BE2C (cell line): ENCODE measurements around the gene C1QL3.

Experiments used
- DNase-seq: peaks from one replicate; pipeline ENCODE4 v3.0.0-alpha.2; 2020
- H3K27me3 ChIP-seq: fragments of 250-450 bp; sonication (Bioruptor Pico); 2 replicates; pipeline ENCODE4 v1.5.1; 2020; ENCODE audit warnings: mild to moderate bottlenecking
- H3K36me3 ChIP-seq: fragments of 250-450 bp; sonication (Bioruptor Pico); 2 replicates; pipeline ENCODE4 v1.5.1; 2020; ENCODE audit warnings: mild to moderate bottlenecking
- H3K4me1 ChIP-seq: fragments of 250-450 bp; sonication (Bioruptor Pico); 2 replicates; pipeline ENCODE4 v1.5.1; 2020
- H3K4me3 ChIP-seq: 2 replicates; pipeline ENCODE4 v1.5.1; 2011; ENCODE audit warnings: low read depth, low read length
- H3K9me3 ChIP-seq: fragments of 250-450 bp; sonication (Bioruptor Pico); 2 replicates; pipeline ENCODE4 v1.5.1; 2020
- CTCF ChIP-seq: IDR thresholded peaks from 2 replicates; pipeline ENCODE4 v1.5.1; 2012; ENCODE audit warnings: mild to moderate bottlenecking, low read depth, low read length

The C1QL3 gene

DNA sequence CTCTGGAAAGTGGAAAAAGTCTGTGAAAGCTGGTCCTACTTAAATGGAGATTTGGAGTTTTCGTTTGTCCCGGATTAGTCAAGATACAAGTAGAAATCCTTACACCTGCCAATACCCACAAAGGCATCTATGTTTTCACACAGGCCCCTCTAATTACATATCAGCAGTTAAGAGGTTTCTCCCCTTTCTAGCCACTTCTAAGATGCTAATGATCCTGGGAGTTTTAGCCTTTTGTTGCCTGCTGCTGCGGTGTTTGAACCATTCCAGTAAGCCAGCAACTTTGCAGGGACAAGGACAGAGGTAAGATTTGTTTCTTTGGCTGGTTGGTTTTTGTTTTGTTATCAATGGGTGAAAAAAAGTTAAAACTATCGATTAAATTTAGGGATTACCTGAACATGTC is 5.8 kb upstream of the C1QL3 start:
- DNase-seq = no peak
- Histone ChIP-seq H3K36me3 (no peaks in the 10 kb centered on the region), H3K27me3 (peaks cover 27% of the 10 kb centered on the region)

DNA sequence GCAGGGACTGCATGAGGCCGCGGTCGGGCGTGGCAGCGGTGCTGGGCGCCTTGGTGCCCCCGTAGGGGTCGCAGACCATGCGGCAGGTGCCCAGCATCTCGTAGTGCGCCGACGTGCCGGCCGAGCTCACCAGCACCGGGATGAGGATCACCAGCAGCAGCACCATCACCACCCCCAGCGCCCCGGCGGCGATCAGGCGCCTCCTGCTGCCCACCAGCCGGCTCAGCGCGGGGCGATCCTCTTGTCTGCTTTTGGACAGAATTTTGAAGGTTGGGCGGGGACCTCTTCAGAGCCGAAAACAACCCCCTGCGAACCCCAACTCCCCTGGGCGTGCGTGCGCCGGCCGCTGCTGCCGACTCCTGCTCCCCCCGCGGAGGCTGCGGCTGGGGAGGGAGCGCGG is 779 bp downstream of the C1QL3 start:
- Histone ChIP-seq H3K36me3 (no peaks in the 10 kb centered on the region), H3K27me3 (peaks cover 48% of the 10 kb centered on the region), H3K9me3 (no peaks in the 10 kb centered on the region), H3K4me1 (no peaks in the 10 kb centered on the region), H3K4me3 (no peak overlapping the region)
- no peak for TF ChIP-seq CTCF
- no peak for DNase-seq

More for the DNA sequence above, 5.8 kb upstream of the C1QL3 start:
- Histone ChIP-seq H3K9me3 (no peaks in the 10 kb centered on the region), H3K4me3 (no peak overlapping the region), H3K4me1 (no peaks in the 10 kb centered on the region)
- TF ChIP-seq CTCF = no peak

DNA sequence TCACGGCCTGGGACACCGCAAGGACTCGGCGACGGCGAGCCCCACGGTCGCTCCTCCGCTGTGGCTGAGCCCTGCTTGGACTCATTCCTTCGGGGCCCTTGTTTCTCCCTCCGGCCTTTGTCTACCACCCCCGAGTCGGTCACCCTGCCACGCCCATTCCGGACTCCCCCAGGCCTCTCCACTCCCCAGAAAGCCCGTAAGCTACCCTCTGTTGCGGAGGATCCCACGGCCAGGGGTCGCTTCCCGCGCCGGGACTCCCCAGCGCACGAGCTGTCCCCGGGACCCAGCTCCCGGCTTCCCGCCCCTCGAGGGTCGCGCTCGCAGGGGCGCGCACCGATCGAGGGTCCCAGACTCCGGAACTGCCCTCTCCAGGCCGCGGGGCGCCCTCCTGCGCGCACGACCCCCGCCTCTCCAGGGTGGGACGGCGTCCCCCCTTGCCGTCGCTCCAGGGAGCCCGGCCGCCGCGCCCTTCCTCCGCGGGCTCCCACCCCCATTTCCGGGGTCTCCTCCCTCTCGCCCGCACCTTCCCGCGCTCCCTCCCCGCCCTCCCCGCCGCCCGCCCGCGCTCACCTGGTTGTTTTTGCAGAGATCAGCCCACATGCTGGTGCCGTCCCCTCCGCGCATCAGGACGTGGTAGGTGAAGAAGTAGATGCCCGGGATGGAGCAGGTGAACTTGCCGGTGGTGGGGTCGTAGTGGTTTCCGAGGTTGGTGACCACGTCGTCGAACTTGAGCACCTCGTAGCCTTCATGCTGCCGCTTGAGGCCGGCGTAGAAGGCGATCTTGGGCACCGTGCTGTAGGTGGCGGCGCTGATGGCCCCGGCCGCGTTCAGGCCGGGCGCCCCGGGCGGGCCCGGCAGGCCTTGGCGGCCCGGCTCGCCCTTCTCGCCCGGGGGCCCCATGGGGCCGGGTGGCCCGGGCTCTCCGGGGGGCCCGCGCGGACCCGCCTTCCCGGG is 1.5 kb downstream of the C1QL3 start:
- no peaks in the 10 kb centered on the region for H3K4me1 ChIP-seq
- no peaks in the 10 kb centered on the region for H3K36me3 ChIP-seq
- H3K27me3 ChIP-seq = peaks cover 48% of the 10 kb centered on the region
- no peaks in the 10 kb centered on the region for H3K9me3 ChIP-seq
- DNase-seq = no peak
- no peak overlapping the region for H3K4me3 ChIP-seq
- TF ChIP-seq CTCF = no peak

DNA sequence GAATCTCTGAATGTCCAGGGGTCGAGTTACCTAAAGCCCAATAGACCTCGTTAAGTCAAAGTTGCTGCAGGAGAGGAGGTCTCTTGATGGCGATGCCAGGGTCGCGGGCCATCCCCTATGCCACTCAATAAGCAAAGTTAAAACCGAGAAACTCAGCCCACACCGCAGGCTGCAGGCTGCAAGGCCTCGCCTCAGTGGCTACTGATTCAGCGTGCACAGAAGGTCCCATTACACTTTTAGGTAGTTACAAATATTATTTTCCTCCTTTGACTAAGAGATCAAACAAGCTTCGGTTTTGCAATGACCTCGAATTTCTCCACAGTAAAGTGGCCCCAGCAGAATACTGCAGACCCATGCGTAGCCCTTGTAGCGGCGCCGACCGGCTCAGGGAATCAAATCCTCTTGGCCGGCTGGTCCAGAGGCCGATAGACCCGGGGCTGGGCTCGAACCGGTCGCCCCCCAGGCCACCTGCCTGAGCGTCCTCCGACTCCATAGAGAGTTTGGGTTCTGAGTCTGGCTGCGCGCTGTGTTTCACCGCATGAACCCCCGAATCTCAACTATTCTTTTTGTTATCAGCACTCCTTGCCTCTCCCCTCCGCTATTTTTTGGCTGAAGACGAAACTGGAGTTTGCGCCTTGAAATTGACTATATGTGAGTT is 2.3 kb downstream of the C1QL3 start:
- Histone ChIP-seq H3K36me3 (no peaks in the 10 kb centered on the region), H3K4me3 (no peak overlapping the region), H3K27me3 (peaks cover 45% of the 10 kb centered on the region), H3K4me1 (no peaks in the 10 kb centered on the region), H3K9me3 (no peaks in the 10 kb centered on the region)
- TF ChIP-seq CTCF = no peak
- DNase-seq = no peak

- DNase-seq = no peak
- 0 out of 2 replicates have a peak, but pooled peaks have one; percentile 14 for TF ChIP-seq CTCF
- Histone ChIP-seq H3K36me3 (no peaks in the 10 kb centered on the region), H3K4me3 (no peak overlapping the region), H3K27me3 (peaks cover 40% of the 10 kb centered on the region), H3K4me1 (no peaks in the 10 kb centered on the region), H3K9me3 (no peaks in the 10 kb centered on the region)
These were observed 2.9 kb downstream of the C1QL3 start for GRCh38 chr10:16518822-16519221.

DNA sequence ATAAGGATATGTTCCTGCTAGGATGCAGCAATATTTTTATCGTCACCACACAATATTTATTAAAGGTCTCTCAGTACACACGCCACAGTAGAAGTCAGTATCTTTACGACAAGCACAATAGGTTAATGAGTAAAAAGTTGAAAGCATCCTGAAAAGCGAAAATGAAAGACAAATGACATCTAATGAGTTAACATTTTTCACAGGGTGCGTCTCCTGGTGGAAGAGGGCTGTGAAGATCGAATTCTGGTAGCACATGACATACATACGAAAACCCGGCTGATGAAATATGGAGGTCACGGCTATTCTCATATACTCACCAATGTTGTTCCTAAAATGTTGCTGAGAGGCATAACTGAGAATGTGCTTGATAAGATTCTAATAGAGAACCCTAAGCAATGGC is 10.8 kb downstream of the C1QL3 start:
- Histone ChIP-seq H3K4me1 (no peaks in the 10 kb centered on the region), H3K36me3 (no peaks in the 10 kb centered on the region), H3K9me3 (no peaks in the 10 kb centered on the region), H3K4me3 (no peak overlapping the region), H3K27me3 (no peaks in the 10 kb centered on the region; the same call in 1 of the 2 replicates)
- DNase-seq = no peak
- TF ChIP-seq CTCF = no peak
